ENCODE data around the gene VCL.
"Not testable (repeated sequence)": the region's sequence is repeated elsewhere in the genome, so short reads cannot be mapped to it uniquely, and the experiment has no call there.

Gene VCL

DNA sequence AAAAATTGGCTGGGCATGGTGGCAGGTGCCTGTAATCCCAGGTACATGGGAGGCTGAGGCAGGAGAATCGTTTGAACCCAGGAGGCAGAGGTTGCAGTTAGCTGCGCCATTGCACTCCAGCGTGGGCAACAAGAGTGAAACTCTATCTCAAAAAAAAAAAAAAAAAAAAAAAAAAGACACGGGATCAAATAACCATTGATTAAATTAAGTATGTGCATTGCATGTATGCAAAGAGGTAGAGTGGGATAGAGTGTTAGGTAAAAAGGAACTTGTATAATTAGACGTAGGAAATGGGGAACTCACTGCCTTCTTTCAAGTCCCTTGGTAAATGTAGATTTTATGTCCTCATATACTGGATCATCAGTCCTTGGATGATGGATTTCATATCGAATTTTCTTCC is 13.1 kb downstream of the VCL start:
- DNase-seq: no peak

DNA sequence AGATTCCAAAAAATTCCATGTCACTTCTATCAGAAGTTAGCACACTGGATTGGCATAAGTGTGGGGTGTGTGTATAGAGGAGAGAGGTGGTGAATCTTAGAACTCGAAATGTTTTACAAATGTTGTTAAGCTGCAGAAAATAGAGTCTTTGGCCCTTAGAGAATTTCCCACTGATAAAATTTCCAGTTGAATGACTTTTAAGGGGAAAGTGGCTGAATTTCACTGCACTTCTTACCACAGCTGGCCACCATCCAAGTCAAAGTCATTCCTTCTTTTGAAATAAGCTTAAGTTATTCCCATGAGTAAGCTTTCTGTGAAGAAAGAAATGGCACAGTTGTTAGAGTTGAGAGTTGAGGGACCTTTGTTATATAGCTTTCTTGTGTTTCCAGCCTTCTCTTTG is 13.9 kb downstream of the VCL start:
- no peak for DNase-seq

DNA sequence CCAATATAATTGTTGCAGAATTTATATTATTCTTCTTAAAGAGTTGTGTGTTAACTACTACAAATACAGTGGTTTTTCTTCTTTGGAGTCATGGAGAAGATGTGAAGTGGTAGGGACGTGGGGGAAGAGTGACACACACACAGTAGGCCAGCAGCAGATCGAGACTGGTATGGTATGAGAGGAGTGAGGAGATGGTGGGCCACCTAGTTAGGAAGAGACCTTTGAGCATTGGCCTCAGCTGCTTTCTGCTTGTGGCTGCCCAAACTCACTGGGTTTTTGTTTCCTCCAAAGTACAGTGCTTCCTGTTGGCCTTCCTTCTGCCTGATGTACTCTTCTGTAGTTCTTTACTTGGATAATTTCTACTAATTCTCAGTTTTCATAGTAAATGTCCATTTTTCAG is 14.6 kb downstream of the VCL start:
- DNase-seq: no peak

DNA sequence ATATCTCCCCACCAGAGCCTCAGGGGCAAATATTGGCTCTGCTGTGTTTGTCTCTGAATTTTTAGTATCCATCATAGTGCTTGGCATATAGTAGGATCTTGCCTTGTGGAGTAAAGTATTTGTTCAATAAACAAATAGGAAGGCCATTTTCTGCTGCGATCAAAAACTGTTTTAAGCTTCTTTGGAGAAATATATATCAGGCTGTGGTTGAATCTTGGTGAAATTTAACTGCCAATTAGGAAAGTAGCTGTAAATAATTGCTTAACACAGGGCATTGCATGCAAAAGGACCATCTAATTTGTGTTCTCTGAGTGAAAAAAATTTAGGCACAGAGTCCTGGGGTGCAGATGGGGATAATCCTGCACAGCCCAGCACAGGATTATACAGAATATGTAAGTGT is 15.1 kb downstream of the VCL start:
- no peak for DNase-seq

DNA sequence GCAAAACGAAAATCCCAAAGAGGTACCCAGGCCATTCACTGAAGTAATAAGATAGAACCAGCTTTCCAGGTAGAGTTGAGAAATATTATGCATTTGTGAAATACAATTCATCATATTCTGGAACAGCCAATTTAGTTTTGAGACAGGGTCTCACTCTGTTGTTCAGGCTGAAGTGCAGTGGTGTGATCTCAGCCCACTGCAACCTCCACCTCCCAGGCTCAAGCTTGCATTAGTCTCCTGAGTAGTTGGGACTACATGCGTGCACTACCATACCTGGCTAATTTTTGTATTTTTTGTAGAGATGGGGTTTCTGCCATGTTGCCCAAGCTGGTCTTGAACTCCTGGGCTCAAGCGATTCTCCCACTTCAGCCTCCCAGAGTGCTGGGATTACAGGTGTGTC is 16.7 kb downstream of the VCL start:
- not testable (repeated sequence) for DNase-seq

DNA sequence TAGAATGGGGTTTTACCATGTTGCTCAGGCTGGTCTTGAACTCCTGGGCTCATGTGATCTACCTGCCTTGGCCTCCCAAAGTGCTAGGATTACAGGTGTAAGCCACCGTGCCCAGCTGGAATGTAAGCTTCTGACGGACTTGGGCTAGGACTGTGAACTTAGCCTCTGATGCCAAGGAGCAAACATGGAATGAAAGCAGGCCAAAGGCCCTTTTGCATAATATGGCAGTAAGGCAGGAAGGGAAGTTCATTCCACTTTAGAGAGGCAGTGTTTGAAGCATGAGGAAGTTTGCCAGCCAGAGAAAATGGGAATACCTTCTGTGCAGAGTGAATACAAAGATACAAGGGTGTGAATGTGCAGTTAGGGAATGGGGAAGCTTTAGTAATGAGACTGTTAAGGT is 20.3 kb downstream of the VCL start:
- DNase-seq: no peak

DNA sequence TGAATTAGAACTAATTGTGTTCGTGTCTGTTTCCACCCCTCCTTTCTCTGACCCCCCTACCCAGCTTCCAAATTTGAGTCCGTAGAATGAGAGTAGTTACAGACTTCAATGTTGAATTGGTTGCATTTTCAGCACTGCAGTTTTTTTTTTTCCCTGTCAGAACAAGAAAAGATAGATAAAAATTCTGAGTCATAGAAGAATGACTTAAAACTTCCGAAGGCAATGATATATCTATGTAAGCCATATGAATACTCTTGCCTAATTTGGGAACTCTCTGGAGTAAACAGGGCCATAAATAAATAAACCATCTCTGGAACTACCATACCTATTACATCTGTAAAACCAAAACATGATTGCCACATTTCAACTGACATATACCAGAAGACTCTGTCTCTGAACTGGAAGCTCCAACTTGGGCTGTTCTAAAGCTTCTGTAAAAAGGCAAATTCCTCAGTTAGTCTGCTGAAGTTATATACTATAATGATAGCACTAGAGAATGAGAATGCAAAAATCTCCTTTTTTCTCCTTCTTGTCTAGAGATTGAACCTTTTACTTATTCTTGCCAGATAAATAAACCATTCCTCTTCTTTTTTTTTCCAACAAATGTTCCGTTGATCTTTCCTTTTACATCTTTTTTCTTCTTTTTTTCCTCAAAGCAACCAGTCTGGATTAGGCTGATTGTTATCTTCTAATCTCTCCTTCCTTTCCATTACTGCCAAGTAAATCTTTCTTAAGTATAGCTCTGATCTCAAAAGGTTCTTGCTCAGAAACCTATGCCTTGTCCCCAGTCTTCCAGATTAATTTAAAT is 23.5 kb downstream of the VCL start:
- no peak for DNase-seq

DNA sequence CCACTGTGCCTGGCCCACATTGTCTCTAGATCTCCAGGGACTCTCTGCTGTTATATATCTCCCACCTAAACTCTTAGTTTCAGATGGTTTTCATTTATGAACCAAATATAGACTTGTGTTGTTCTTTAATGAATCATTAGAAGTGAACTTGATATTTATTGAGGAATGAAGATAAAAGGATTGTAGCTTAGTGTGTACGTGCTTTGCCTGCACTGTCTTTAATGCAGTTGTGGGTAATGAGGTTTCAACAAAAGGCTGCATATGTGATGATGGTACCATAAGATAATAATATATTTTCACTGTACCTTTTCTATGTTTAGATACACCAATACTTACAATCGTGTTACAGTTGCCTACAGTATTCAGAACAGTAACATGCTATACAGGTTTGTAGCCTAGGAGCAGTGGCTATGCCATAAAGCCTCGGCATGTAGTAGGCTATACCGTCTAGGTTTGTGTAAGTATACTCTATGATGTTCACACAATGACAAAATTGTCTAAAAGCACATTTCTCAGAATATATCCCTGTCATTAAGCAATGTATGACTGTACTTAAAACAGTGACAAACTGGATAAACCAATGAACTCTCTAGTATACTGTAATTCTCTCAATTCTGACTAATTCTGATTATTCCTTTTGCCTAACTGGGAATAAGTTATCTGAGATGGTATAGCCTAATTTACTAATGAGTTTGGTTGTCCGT is 25.2 kb downstream of the VCL start:
- no peak for DNase-seq

DNA sequence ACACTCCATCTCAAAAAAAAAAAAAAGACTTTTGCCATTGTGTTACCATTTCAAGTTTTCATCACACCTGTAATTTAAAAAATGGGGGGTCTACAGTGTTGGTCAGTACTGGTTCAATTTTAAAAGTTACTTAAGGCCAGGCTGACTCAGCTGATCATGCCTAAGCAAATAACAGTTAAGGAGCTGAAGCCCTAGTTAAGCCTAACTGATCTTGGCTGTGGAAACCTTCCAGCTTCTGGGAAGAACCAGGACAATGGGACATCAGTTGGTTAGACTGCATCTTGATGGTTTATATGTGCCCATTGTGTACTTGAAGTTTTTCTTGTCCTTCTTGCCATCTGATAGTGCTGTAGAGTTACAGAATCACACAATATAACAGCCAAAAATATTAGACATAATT is 26.7 kb downstream of the VCL start:
- DNase-seq: no peak

DNA sequence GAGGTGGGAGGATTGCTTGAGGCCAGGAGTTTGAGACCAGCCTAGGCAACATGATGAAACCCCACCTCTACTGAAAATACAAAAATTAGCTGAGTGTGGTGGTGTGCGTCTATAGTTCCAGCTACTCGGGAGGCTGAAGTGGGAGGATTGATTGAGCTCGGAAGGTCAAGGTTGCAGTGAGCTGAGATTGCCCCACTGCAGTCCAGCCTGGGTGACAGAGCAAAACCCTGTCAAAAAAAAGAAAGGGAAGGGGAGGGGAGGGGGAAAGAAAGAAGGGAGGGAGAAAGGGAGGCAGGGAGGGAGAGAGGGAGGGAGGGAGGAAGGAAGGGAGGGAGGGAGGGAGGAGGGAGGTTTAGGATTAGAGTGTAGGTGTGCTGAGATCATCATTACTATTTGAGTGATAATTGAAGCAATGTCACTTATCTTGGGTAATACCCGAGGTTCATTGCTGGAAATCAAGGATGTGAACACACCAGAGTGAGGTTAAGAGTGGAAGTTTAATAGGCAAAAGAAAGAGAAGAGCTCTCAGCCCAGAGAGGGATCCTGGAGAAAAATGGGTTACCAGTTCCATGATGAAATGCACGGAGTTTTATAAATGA is 27.6 kb downstream of the VCL start:
- no peak for DNase-seq

DNA sequence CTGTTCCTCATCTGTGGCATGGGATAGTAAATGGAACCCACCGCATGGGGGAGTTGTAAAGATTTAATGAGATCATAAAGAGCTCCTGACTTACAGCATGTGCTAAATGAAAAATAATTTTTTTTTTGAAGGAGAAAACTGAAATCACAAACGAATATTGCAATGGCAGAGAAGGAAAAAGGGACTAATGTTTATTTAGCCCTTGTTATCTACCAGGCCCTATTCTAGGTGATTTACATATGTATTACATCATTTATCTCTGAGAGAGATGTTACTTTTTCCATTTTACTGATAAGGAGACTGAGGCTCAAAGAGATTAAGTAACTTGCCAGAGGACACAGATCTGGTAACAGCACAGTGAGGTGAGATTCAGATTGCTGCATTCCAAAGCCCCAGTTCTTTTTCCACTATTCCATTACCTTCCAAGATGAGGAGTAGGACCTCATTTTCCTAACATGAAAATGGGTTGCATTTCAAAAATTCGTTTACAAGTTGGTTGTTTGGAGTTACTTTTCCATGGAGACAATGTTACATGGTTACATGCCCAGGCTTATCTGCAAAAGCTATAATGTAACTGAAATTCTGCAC is 28.6 kb downstream of the VCL start:
- no peak for DNase-seq

DNA sequence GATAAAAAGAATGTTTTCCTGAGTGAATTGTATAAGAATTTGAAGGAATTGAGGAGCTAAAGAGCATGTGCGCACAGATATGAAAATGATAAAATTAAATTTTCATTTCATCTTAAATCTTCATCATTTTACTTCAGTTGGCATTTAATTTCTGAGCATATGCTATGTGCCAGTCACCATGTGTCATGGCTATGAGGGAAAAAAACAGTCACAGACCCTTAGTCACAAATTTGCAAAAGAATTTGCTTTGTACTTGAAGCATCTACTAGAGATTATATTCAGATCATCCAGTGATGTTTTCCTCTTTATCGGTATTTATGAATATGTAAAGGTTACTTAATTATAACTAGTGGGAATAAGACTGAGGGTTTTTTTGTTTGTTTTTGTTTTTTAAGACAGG is 29.8 kb downstream of the VCL start:
- peak; percentile 8 for DNase-seq

DNA sequence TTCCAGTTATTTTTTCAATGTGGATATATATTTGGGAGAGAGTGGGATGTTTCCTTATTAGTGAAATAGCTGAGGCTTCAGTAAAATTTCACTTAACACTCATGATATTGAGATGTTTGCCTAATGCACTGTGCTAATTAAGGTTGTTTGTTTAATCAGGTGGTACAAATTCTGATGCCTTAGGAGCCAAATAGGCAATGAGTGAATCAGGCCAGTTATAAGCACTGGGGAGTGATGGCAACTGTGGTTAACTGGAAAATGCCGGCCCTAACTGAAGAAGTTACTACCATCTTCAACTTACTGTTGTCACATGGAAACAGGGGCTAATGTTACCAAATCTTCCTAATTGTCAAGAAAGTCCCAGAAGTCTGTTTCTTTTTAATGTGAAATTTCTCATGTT is 32.0 kb downstream of the VCL start:
- no peak for DNase-seq

DNA sequence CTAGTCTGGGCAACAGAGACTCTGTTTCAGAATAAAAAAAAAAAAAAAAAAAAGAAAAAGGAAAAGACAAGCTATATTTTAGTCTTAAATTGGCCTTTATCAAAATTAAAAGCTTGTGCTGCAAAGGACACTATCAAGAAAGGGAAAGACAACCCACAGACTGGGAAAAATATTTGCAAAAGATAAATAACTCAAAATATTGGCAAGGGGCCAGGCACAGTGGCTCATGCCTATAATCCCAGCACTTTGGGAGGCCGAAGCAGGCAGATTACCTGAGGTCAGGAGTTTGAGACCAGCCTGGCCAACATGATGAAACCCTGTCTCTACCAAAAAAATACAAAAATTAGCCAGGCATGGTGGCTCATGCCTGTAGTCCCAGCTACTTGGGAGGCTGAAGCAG is 34.3 kb downstream of the VCL start:
- DNase-seq: not testable (repeated sequence)

DNA sequence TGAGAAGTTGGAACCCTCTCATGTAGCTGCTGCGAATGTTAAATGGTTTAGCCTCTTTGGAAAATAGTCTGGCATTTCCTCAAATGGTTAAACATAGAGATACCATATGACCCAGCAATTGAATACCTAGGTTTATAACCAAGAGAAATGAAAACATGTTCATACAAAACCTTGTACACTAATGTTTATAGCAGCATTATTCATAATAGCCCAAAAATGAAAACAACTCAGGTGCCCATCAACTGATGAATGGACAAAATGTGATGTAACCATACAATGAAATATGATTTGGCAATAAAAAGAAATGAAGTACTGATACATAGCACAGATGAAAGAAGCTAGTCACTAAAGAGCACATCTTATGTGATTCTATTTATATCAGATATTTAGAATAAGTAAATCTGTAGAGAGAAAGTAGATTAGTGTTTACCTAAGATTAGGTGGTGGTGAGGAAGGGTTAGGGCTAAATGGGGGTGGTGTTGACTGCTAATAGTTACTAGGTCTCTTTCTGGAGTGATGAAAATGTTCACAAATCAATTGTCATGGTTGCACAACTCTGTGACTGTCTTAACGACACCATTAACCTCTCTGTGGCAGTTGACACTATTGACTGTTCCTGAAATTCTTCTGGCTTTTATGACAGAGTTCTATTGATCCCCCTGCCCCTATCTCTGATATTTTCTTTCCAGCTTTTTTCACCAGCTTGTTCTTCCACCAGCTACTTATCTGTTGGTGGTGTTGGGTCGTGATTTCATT is 35.2 kb downstream of the VCL start:
- no peak for DNase-seq

DNA sequence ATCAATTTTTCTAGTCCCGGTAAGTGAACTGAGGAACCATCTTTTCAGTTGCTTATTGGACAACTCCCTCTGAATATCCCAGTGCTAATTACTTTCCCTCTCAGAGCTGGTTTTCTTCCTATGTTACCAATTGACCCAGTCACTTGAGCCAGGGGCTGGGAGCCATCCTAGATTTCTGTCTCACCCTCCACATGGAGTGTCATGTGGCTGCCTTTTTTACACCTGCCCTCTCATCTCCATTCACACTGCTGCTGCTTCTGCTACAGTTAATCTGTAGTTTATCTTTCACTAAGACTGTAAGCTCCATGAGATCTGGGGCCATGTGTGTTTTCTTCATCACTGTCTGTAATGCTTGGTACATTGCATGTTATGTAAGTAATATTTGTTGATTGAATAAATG is 35.8 kb downstream of the VCL start:
- no peak for DNase-seq

DNA sequence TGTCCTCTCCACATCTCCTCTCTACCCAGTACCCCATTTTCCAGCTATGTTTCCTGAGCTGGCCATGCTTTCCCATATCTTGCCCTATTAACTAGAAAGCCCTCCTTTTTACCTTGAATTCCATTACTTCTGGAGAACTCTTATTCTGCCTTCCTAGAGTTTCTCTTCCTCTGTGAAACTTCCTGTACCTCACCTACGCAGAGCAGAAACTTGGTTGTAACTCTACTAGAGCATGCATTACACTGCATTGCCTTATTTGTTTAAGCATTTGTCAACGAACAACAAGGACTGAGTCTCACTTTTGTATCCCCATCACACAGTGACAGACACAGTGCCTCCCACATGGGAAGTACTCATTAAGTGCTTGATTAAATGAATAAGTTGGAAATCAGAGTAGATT is 36.4 kb downstream of the VCL start:
- DNase-seq: no peak

DNA sequence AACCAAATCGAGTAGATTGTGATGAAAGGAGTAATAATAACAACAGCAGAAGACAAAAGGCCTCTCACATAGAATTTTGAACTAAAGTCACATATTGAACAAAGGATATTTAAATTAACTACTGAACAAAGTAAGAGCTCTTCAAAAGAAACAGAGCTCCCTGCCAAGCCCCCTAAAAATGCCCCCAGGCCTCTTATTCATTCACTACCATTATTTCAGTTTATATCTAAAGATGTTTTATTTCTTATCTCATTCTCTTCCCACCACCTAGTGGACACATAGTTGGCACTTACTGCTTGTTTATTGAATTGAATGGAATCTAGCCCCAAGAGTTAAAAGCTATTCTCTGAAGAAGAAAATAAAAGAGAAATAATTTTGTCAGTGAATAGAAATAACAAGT is 37.4 kb downstream of the VCL start:
- no peak for DNase-seq

DNA sequence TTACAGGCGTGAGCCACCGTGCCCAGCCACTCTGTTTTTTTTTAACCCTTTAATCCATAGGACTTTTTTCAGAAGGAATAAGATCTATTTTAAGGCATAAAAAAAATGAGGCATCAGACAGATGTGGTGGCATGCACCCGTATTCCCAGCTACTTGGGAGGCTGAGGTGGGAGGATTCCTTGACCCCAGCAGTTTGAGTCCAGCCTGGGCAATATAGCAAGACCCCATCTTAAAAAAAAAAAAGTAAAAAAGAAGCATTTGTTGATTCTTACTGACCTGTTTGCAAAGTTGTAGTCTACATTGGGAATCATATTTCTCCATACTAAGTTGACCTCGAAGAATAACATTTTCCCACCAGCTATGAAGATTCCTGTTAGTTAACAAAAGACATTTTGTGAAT is 38.6 kb downstream of the VCL start:
- DNase-seq: no peak

DNA sequence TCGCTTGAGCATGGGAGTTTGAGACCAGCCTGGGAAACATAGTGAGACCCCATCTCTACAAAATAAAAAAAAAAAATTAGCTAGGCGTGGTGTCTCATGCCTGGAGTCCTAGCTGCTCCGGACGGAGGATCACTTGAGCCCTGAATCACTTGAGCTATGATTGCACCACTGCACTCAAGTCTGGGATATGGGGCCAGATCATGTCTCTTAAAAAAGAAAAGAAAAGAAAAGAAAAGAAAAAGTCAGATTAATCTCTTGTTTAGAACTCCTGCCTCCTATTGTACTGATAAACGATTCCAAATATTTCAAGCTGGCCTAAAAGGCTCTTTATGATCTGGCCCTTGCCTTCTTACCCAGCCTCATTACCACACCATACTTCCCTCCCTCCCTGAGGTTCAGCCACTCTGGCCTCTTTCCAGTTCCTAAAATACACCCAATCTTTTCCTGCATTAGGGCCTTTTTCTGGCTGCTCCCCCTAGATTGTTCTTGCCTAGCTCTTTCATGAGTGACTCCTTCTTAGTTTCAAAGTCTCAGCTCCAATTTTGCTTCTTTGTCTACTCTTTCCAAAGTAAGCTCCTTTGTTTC is 41.7 kb downstream of the VCL start:
- DNase-seq: no peak

DNA sequence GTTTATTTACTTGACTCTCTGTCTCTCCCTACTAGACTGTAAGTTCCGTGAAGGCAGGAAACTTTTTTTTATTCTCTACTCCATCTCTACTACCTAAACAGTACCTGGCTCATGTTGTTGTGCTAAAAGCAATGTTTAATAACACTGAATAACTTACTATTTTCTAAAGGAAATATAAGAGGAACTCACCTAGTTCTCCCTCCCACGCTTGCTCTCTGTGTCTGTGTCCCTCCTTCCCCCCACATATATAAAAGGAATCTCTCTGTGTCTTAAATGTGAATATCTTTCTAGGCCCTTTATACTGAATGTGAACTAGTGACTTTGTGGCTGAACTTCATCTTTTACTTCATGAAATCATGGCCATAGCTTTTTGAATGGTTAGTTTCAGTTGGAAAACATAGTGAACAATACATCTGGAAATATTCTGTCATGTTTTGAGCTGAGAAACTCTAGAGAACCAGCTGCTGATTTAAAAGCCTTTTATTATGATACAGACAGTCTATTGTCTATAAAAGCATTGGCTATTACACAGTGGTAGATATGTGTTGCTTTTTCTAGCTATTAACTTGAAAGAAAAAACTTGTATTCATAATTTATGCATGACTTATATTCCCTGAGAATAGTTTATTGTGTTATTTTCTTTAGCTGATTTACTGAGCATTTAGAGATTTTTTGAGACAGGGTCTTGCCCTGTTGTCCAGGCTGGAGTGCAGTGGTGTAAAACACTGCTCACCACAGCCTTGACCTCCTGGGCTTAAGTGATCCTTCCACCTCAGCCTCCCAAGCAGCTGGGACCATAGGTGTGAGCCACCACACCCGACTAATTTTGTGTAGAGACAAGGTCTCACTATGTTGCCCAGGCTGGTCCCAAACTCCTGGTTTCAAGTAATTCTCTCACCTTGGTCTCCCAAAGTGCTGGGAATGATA is 42.5 kb downstream of the VCL start:
- no peak for DNase-seq

DNA sequence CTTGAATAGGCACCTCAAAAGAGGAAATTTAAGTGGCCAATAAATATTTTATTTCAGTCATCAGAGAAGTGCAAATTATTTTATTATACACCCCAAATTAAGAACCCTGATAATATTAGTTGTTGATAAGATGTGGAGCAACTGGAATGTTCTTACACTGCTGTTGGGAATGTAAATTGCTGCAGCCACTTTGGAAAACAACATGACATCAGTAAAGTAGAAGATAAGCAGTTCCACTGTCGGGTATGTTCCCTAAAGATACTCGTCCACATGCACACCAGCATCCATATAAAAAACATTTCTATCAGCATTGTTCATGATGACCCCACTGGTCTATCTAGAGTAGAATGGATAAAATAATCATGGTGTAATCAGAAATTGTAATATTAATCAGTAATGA is 46.5 kb downstream of the VCL start:
- DNase-seq: no peak

Data from stimulated activated CD4-positive, alpha-beta T cell treated with anti-CD3 and anti-CD28 coated beads, Interleukin-4, amount 100 ng/mL, for 24 hours (primary cell).